K562 (cell line): ENCODE data around the gene ARPC1A. TPM values are rescaled to one million over a fixed set of nuclear protein-coding genes. Genes with fewer than 3 reads are reported as not detected.

Source experiments
- DPF2 ChIP-seq: fragments of 450-650 bp; IDR thresholded peaks from 2 replicates; pipeline ENCODE4 v1.6.1; 2016
- ETV1 ChIP-seq: fragments of 450-650 bp; conservative IDR thresholded peaks from 2 replicates; pipeline ENCODE4 v1.6.1; 2016; ENCODE audit warnings: missing genetic modification characterization, control low read depth, low read depth, missing compliant biosample characterization
- HDAC1 ChIP-seq, 2 experiments: fragments of 450-650 bp; IDR thresholded peaks; 2 replicates each; pipeline ENCODE4 v1.6.1; 2016 to 2017; ENCODE audit warnings: inconsistent platforms in 1 of 2, mild to moderate bottlenecking in 1 of 2, moderate library complexity in 1 of 2
- HMG20A ChIP-seq: fragments of 450-650 bp; formaldehyde crosslinking; conservative IDR thresholded peaks from 2 replicates; pipeline ENCODE4 v1.4.0; 2020; ENCODE audit warnings: mild to moderate bottlenecking, mixed read lengths
- POU5F1 ChIP-seq: fragments of 150-350 bp; IDR thresholded peaks from 2 replicates; pipeline ENCODE4 v1.6.1; 2014; ENCODE audit warnings: borderline replicate concordance, low read length, low read depth, mild to moderate bottlenecking; ENCODE audit not compliant: partially characterized antibody
- RBBP5 ChIP-seq: fragments of 200-600 bp; sonication (generic); IDR thresholded peaks from 2 replicates; pipeline ENCODE4 v1.6.1; 2012; ENCODE audit warnings: borderline replicate concordance, mild to moderate bottlenecking, low read length, control low read depth, inconsistent platforms; ENCODE audit not compliant: insufficient read depth, poor library complexity, severe bottlenecking
- RBM25 ChIP-seq: fragments of 200-400 bp; formaldehyde crosslinking; IDR thresholded peaks from 2 replicates; pipeline ENCODE4 v1.6.1; 2018; ENCODE audit warnings: low read length, low read depth, moderate library complexity; ENCODE audit not compliant: severe bottlenecking
- SREBF2 ChIP-seq: sonication (generic); formaldehyde crosslinking; IDR thresholded peaks from 2 replicates; pipeline ENCODE4 v1.4.0; 2020; ENCODE audit warnings: mild to moderate bottlenecking, missing genetic modification reagents
- ZNF12 ChIP-seq: sonication (generic); formaldehyde crosslinking; IDR thresholded peaks from 2 replicates; pipeline ENCODE4 v1.4.0; 2020; ENCODE audit warnings: mild to moderate bottlenecking, missing genetic modification reagents
- polyA plus RNA-seq, 8 experiments: library from polyadenylated mRNA; depleted of rRNA in 4 of 8; stranded (reverse) in 5 of 8; unstranded in 3 of 8; fragments of >200 nt; fragmentation: Nextera tagmentation in 2 of 8; fragmentation: Illumina TruSeq in 1 of 8; extraction: Ambion mirVana in 2 of 8; extraction: Trizol in 1 of 8; gene quantifications; 2 replicates each; pipeline versions ENCODE4 v1.2.1 to v1.2.3, GENCODE V29; 2011 to 2014; ENCODE audit warnings: inconsistent platforms in 1 of 8, missing spikeins in 1 of 8
- total RNA-seq, 7 experiments: library from RNA; depleted of rRNA in 6 of 7; stranded (reverse); fragments of >200 nt in 6 of 7; fragmentation: Illumina TruSeq in 2 of 7; extraction: Trizol in 2 of 7; gene quantifications; 2 replicates each; pipeline versions ENCODE4 v1.2.1 to v1.2.3, GENCODE V29; 2011 to 2021; ENCODE audit warnings: low replicate concordance in 1 of 7
- TF ChIP-seq, protein P1 (sequence below), 2 experiments: fragments of 450-650 bp in 1 of 2; sonication (generic) in 1 of 2; formaldehyde crosslinking in 1 of 2; IDR thresholded peaks; 2 replicates each; pipeline versions ENCODE4 v1.7.1 to v1.9.0; 2016 to 2022; ENCODE audit warnings: inconsistent platforms in 1 of 2, mild to moderate bottlenecking in 1 of 2, missing genetic modification reagents in 1 of 2
- TF ChIP-seq, protein P2 (sequence below), 2 experiments: fragments of 450-650 bp in 1 of 2; sonication (generic) in 1 of 2; formaldehyde crosslinking in 1 of 2; IDR thresholded peaks in 1 of 2; conservative IDR thresholded peaks in 1 of 2; 2 replicates each; pipeline versions ENCODE4 v1.6.1 to v1.8.1; 2016 to 2023; ENCODE audit warnings: mild to moderate bottlenecking in 2 of 2, moderate library complexity in 2 of 2, inconsistent platforms in 1 of 2, missing genetic modification reagents in 1 of 2
- TF ChIP-seq, protein P3 (sequence below), 2 experiments: fragments of 450-650 bp; conservative IDR thresholded peaks; 2 replicates each; pipeline ENCODE4 v1.6.1; 2017; ENCODE audit warnings: mild to moderate bottlenecking in 2 of 2, moderate library complexity in 2 of 2
- TF ChIP-seq, protein P4 (sequence below), 2 experiments: fragments of 250-450 bp in 1 of 2; fragments of 450-650 bp in 1 of 2; sonication (Bioruptor Pico) in 1 of 2; IDR thresholded peaks; 2 replicates each; pipeline versions ENCODE4 v1.6.1 to v1.8.0; 2016 to 2021; ENCODE audit warnings: mild to moderate bottlenecking in 2 of 2, moderate library complexity in 2 of 2, missing compliant biosample characterization in 1 of 2, missing genetic modification characterization in 1 of 2

Gene ARPC1A
- total and polyA plus RNA-seq, 9 of the 15 experiments (the other 6 are each of a cell fraction or from before 2014, with no cell fraction given), result 39.5 to 151 (median 86.1) TPM

DNA sequence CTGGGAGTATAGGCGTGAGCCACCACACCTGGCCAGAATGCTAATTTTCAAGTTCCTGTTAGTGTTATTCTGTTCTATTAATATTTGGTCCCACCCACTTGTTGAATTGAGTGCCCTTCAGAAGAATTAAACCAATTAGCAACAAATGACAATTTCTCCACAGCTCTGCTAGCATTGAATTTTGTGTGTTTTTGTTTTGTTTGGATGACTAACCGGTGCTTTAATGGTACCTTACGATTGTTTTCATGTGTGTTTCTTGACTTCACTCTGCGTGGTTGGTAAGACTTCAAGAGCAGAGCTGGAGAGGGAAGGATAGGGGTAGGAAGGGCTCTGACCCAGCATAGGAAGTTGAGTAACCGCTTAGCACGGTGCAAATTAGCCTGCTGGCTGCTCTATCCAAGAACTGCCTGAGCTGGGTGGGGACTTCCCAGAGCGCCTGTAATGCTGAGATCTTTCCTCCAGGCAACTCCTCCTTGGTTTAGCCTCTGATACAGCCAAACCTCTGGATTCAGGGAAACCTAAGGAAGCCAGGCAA is 53.4 kb downstream of the ARPC1A start (continued):
- TF ChIP-seq, protein P1, sequence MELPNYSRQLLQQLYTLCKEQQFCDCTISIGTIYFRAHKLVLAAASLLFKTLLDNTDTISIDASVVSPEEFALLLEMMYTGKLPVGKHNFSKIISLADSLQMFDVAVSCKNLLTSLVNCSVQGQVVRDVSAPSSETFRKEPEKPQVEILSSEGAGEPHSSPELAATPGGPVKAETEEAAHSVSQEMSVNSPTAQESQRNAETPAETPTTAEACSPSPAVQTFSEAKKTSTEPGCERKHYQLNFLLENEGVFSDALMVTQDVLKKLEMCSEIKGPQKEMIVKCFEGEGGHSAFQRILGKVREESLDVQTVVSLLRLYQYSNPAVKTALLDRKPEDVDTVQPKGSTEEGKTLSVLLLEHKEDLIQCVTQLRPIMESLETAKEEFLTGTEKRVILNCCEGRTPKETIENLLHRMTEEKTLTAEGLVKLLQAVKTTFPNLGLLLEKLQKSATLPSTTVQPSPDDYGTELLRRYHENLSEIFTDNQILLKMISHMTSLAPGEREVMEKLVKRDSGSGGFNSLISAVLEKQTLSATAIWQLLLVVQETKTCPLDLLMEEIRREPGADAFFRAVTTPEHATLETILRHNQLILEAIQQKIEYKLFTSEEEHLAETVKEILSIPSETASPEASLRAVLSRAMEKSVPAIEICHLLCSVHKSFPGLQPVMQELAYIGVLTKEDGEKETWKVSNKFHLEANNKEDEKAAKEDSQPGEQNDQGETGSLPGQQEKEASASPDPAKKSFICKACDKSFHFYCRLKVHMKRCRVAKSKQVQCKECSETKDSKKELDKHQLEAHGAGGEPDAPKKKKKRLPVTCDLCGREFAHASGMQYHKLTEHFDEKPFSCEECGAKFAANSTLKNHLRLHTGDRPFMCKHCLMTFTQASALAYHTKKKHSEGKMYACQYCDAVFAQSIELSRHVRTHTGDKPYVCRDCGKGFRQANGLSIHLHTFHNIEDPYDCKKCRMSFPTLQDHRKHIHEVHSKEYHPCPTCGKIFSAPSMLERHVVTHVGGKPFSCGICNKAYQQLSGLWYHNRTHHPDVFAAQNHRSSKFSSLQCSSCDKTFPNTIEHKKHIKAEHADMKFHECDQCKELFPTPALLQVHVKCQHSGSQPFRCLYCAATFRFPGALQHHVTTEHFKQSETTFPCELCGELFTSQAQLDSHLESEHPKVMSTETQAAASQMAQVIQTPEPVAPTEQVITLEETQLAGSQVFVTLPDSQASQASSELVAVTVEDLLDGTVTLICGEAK (IDR thresholded peaks at IDR 0.05), result peak; percentile 13; the same call in 1 of the 2 replicates
- TF ChIP-seq, protein P1 (CRISPR knock-in tag; IDR thresholded peaks at IDR 0.05), result no peak
- TF ChIP-seq ETV1 (tag), result 0 out of 2 replicates have a peak, but pooled peaks have one; percentile 25
- TF ChIP-seq, protein P2, sequence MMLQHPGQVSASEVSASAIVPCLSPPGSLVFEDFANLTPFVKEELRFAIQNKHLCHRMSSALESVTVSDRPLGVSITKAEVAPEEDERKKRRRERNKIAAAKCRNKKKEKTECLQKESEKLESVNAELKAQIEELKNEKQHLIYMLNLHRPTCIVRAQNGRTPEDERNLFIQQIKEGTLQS (IDR thresholded peaks at IDR 0.05), result 0 out of 2 replicates have a peak, but pooled peaks have one; percentile 26
- TF ChIP-seq, protein P2 (CRISPR knock-in tag; conservative IDR thresholded peaks at IDR 0.05), result no peak
- peak; percentile 97 for TF ChIP-seq RBM25
- TF ChIP-seq, protein P3, sequence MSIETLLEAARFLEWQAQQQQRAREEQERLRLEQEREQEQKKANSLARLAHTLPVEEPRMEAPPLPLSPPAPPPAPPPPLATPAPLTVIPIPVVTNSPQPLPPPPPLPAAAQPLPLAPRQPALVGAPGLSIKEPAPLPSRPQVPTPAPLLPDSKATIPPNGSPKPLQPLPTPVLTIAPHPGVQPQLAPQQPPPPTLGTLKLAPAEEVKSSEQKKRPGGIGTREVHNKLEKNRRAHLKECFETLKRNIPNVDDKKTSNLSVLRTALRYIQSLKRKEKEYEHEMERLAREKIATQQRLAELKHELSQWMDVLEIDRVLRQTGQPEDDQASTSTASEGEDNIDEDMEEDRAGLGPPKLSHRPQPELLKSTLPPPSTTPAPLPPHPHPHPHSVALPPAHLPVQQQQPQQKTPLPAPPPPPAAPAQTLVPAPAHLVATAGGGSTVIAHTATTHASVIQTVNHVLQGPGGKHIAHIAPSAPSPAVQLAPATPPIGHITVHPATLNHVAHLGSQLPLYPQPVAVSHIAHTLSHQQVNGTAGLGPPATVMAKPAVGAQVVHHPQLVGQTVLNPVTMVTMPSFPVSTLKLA (conservative IDR thresholded peaks at IDR 0.05), result 0 out of 4 replicates have a peak, but pooled peaks of 1 of the 2 experiments have one; percentile 12
- peak; percentile 15 for TF ChIP-seq RBBP5
- no peak for TF ChIP-seq POU5F1
- TF ChIP-seq ZNF12, result no peak
- TF ChIP-seq, protein P4, sequence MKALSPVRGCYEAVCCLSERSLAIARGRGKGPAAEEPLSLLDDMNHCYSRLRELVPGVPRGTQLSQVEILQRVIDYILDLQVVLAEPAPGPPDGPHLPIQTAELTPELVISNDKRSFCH (CRISPR knock-in tag; IDR thresholded peaks at IDR 0.05), result no peak
- TF ChIP-seq, protein P4 (tag; IDR thresholded peaks at IDR 0.05), result no peak
- no peak for TF ChIP-seq SREBF2 (CRISPR knock-in tag)
- no peak for TF ChIP-seq HMG20A (CRISPR knock-in tag)
- TF ChIP-seq HDAC1 (IDR thresholded peaks at IDR 0.05), result peak in 1 of 2 experiments; percentile 17; a peak in 1 of 4 replicates
- no peak; the same call in 1 of the 2 replicates for TF ChIP-seq DPF2
